Fibroblast of skin of abdomen (primary cell): ENCODE results near the gene ITPK1.

Source experiments
- DNase-seq: peaks from one replicate; pipeline ENCODE4 v3.0.0-alpha.2; 2013

Gene ITPK1

GRCh38 chr14:93040982-93041381, 74.7 kb downstream of the ITPK1 start:
- no peak for DNase-seq

DNA sequence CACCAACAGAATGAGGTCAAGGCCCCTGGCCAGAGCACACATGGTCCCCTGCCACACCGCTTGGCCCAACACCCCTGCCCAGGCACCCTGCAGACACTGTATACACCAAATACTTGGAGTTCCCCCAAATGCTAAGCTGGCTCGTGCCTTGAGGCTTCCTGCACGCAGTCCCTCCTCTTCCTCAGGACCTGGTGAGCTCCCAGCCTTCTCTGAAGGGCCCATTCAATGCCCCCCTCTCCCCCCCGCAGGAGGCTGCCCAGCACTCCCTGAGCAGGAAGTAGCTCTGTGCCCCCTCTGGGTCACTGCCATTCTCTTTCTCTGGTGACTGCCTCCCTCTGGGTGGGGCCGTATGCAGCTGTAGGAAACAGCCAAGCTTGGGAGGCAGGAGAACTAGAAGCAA, 75.3 kb downstream of the ITPK1 start:
- no peak for DNase-seq

- no peak for DNase-seq
Observed at GRCh38 chr14:93039649-93040315, 75.9 kb downstream of the ITPK1 start.

GRCh38 chr14:93037351-93037750, 78.4 kb downstream of the ITPK1 start:
- no peak for DNase-seq

GRCh38 chr14:93036652-93037345, 78.9 kb downstream of the ITPK1 start:
- no peak for DNase-seq

- peak; percentile 34 for DNase-seq
Observed at GRCh38 chr14:93035917-93036651, 79.6 kb downstream of the ITPK1 start.

- DNase-seq = no peak
Observed at GRCh38 chr14:93035585-93035916, 80.2 kb downstream of the ITPK1 start.

GRCh38 chr14:93034671-93034994, 81.1 kb downstream of the ITPK1 start:
- no peak for DNase-seq

- DNase-seq = no peak
Observed at GRCh38 chr14:93033983-93034670, 81.6 kb downstream of the ITPK1 start.

DNA sequence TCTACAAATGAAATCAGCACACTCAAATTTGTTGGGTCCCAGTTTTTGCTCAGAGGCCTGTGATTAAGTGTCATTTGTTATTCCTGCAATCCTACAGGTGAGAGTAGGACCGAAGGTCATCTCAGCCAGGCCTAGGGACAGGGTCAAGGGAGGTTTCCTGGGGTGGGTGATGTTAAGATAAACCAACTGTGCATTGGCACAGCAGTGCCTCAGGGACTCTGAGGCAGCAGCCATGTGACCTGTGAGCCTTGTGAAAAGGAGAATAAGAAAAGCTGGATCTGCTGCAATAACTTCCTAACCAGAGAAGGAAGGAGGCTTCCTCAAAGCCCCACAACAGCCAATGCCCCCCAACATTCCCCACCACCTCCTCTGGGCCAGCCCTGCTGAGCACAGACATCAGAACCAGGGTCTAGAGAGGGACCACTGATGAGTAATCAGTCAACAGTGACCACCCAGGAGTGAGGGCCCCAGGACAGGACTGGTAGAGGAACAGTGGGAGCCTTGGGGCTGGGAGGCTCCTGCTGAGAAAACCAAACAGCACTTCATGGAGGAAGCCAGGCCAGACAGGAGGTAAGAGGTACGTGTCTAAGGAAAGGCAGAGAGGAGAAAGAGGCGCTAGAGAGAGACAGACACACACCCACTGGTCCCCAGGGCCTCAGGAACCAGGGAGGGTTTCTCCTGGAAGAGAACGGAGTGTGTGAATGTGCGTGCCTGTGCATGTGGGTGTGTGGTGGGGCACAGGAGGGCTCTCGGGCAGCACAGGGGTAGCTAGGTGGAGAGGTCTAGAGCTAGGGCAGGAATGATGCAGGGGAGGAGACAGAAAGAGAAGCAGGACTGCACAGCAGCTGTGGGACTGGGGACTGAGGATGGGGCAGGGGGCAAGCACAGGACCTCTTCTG, 82.4 kb downstream of the ITPK1 start:
- DNase-seq = no peak

DNA sequence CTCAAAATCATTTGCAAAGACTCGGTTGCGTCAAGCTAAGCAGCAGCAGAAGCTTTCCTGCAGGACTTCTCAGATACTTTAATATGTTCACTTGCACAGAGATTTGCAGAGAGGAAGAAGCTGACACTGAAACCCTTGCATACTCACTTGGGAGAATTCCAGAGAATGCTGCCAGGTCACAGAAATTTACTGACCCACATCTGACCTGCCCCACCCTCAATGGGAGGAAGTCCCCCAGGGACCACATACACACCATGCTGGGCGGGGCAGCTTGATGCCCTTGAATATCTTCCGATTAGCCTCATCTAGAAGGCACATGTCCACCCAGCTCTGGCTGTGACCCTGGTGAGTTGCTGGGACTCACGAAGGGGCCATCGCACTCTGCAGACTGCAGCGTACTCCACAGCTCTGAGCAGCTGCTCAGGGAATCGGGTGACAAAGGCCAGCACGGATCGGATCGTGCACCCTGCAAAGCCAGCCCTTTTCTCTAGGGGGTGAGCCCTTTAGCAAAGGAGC, 83.2 kb downstream of the ITPK1 start:
- DNase-seq = no peak

- DNase-seq = no peak
Observed at GRCh38 chr14:93031505-93032315, 84.0 kb downstream of the ITPK1 start.

DNA sequence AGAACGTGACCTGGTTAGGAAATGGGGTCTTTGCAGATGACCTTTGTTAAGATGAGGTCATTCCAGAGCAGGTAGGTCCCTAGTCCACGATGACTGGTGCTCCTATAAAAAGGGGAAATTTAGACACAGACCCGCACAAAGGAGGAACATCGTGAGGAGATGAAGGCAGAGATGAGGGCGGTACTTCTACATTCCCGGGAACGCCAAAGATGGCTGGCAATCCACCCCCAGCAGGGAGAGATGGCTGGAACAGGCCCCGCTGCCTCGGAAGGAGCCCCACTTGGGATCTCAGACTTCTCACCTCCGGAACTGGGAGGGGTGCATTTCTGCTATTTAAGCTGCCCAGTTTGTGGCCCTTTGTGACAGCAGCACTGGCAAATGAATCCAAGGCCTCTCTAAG, 85.0 kb downstream of the ITPK1 start:
- no peak for DNase-seq

DNA sequence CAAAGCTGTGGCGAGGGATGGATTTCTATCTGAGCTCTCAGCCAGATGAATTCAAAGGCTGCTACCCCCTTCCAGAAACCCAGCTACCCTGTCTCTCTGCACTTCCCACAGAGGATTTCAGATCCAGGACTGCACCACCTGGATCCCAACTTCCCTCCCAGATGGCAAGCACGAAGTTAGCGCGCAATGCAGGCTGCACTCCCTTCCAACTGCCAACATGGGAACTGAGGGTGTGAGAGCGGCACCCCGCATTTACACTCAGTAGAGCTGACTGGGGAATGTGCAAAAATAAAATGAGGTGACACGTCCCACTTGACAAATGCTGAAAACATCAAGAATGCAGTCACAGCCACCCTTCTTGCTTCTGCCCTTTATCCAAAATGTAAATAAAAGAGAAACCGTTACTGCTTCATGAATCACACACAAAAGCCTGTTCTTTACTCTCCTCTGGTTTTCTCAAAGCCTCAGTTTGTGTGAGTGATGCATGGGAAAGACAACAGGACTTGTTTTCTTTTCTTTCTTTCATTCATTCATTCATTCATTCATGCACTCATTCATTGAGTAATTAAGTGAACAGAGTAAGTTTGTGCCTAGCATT, 85.7 kb downstream of the ITPK1 start:
- DNase-seq = no peak

DNA sequence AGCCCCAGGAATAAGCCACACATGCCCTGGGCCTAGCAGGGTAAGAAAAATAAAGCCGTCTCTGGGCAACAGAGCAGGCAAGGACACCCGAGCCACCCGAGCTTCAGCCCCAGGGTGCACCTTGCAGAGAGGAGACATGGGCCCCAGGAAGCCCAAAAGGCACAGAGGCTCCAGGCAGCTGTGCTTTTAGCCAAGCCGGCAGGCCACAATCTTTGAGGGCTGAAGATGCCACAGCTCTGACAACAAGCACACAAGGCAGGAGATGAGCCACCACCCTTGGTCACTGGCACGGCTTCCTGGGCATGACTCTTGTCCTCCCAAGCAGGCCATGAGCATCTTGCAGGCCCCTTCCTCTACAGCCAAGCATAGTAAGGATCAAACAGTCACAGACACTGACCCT, 86.3 kb downstream of the ITPK1 start:
- no peak for DNase-seq

- no peak for DNase-seq
Observed at GRCh38 chr14:93028724-93029076, 87.0 kb downstream of the ITPK1 start.

DNA sequence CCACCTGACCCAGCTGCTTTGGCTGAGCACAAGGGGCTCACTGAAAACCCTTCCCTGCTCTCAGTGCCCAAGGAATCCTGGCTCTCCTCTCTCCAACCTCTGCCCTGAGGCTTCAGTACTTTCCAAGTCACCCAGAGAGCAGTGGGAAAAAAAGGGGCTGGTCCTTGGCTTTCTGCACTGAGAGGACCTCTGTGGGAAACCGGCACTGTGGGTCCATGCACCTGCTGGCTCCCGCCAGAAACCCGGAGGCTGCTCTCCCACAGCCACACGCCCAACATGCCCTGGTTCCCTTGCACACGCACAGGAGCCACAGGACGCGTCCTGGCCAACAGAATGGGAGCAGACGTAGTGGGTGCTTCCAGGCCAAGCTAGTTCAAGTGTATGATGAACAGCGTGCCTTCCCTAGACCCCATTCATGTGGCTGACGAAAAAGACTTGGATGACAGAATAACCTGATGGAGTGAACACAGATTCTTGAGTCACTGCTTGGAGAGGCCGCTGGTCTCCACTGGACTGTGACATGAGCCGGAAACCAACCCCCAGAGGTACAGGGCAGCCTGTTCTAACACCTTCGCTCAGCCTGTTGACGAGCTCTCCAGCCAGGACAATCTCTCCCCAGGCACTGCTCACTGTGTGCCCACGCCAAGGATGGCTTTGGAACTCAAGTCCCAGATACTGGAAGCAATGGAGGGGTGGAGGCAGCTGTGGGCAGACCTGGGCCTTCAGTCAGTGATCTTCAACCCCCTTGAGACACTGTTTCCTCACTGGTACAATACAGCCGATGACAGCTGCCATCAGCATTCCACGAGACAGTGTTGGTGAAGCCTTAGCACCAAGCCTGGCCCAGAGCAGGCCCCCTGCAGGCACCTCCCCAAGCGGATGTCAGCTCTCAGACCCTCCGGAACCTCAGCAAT, 87.7 kb downstream of the ITPK1 start:
- DNase-seq = no peak

DNA sequence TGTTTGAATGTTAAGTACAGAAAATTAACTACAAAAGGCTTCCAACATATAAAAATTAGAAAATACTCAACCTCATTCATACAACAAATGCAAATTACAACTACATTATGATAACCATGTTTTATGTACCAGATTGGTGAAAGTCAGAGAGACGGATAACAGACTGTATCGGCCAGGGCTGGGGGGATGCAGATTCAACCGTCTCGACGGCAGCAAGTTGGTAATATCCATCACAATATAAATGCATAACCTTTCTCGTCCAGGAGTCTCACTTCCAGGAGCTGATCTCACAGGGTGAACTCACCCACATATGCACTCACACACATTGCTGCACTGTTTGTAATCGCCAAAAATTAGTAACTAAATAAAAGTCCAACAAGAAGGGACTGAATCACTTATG, 89.4 kb downstream of the ITPK1 start:
- no peak for DNase-seq

GRCh38 chr14:93025055-93025454, 90.7 kb downstream of the ITPK1 start:
- no peak for DNase-seq

DNA sequence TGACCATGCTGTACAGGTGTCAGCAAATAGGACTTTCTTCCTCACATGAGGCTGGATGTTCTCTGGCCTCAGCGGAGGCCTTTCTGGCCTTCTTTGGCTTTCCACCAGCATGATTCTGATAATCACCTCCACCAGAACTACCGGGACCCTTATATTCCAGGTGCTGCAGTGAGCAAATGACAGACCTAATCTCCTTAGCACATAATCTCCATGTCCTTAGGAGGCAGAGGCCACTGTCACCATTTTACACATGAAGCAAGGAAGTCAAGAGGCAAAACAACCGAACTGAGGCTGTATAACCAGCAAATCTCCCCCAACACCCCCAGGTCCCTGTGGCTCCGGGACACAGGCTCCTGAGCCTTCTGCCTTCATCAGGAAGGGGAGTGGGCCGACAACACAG, 91.2 kb downstream of the ITPK1 start:
- no peak for DNase-seq
